WTC11 (cell line): ENCODE measurements around the gene DARS1. TPM values are rescaled to one million over a fixed set of nuclear protein-coding genes. Genes with fewer than 3 reads are reported as not detected.
"Not testable (repeated sequence)": the region's sequence is repeated elsewhere in the genome, so short reads cannot be mapped to it uniquely, and the experiment has no call there.

Source experiments
- ATAC-seq: fragments of 200-7000 bp; cut with Tn5 transposase; 2 replicates; pipeline ENCODE4 v1.10.0; 2021; ENCODE audit warnings: mild to moderate bottlenecking, moderate library complexity
- CTCF ChIA-PET: fragments of 300-600 bp; sonication (Branson Sonifier 250); formaldehyde crosslinking; loops from one replicate; lab custom pipeline; 2021; ENCODE audit warnings: antibody characterized with exemption; lab: Charles Lee
- POLR2A ChIA-PET: fragments of 350-600 bp; sonication (Branson Sonifier 250); formaldehyde crosslinking; loops from one replicate; lab custom pipeline; 2021; ENCODE audit warnings: antibody characterized with exemption; lab: Charles Lee
- DNase-seq: peaks from one replicate; pipeline ENCODE4 v3.0.0; 2021; ENCODE audit warnings: low spot score
- H3K27ac Mint-ChIP-seq: 2 replicates; pipeline ENCODE4 v1.8.0; 2021; ENCODE audit warnings: mixed read lengths
- H3K27me3 Mint-ChIP-seq: 2 replicates; pipeline ENCODE4 v1.8.0; 2021; ENCODE audit warnings: low read depth, mild to moderate bottlenecking, moderate library complexity, mixed read lengths
- H3K36me3 Mint-ChIP-seq: 2 replicates; pipeline ENCODE4 v1.8.0; 2021; ENCODE audit warnings: mixed read lengths
- H3K4me1 Mint-ChIP-seq: 2 replicates; pipeline ENCODE4 v1.8.0; 2022; ENCODE audit warnings: mixed read lengths
- H3K4me3 Mint-ChIP-seq: 2 replicates; pipeline ENCODE4 v1.8.0; 2021; ENCODE audit warnings: mild to moderate bottlenecking, moderate library complexity, mixed read lengths
- H3K9me3 Mint-ChIP-seq: 2 replicates; pipeline ENCODE4 v1.8.0; 2021; ENCODE audit warnings: mixed read lengths
- AFF4 ChIP-seq: sonication (generic); formaldehyde crosslinking; IDR thresholded peaks from 2 replicates; pipeline ENCODE4 v1.8.1; 2023; ENCODE audit warnings: mild to moderate bottlenecking, missing genetic modification reagents, borderline replicate concordance
- AR ChIP-seq: fragments of 250-450 bp; sonication (Bioruptor Pico); IDR thresholded peaks from 2 replicates; pipeline ENCODE4 v1.9.0; 2021; ENCODE audit warnings: mild to moderate bottlenecking
- CDX4 ChIP-seq: fragments of 250-450 bp; sonication (Bioruptor Pico); IDR thresholded peaks from 2 replicates; pipeline ENCODE4 v1.9.0; 2021; ENCODE audit warnings: moderate library complexity, mild to moderate bottlenecking, inconsistent platforms, borderline replicate concordance
- E2F4 ChIP-seq: sonication (generic); formaldehyde crosslinking; IDR thresholded peaks from 2 replicates; pipeline ENCODE4 v1.8.1; 2022; ENCODE audit warnings: low read depth, mild to moderate bottlenecking, moderate library complexity, missing genetic modification reagents, borderline replicate concordance
- ETV6 ChIP-seq: sonication (generic); formaldehyde crosslinking; IDR thresholded peaks from 2 replicates; pipeline ENCODE4 v1.8.1; 2022; ENCODE audit warnings: mild to moderate bottlenecking, missing genetic modification reagents
- IRF1 ChIP-seq: sonication (generic); formaldehyde crosslinking; IDR thresholded peaks from 2 replicates; pipeline ENCODE4 v1.8.0; 2023; ENCODE audit warnings: missing genetic modification reagents
- JAZF1 ChIP-seq: fragments of 250-450 bp; sonication (Bioruptor Pico); IDR thresholded peaks from 2 replicates; pipeline ENCODE4 v1.9.0; 2021; ENCODE audit warnings: moderate library complexity, mild to moderate bottlenecking, inconsistent platforms
- KAT7 ChIP-seq: sonication (generic); formaldehyde crosslinking; IDR thresholded peaks from 2 replicates; pipeline ENCODE4 v1.8.1; 2023; ENCODE audit warnings: missing genetic modification reagents, mild to moderate bottlenecking, borderline replicate concordance
- OVOL2 ChIP-seq: fragments of 250-450 bp; sonication (Bioruptor Pico); IDR thresholded peaks from 2 replicates; pipeline ENCODE4 v1.9.0; 2021; ENCODE audit warnings: mild to moderate bottlenecking, borderline replicate concordance
- RELA ChIP-seq: sonication (generic); formaldehyde crosslinking; IDR thresholded peaks from 2 replicates; pipeline ENCODE4 v1.8.1; 2022; ENCODE audit warnings: missing genetic modification reagents, mild to moderate bottlenecking, borderline replicate concordance
- STAT6 ChIP-seq: sonication (generic); formaldehyde crosslinking; conservative IDR thresholded peaks from 2 replicates; pipeline ENCODE4 v1.8.1; 2023; ENCODE audit warnings: mild to moderate bottlenecking, low read depth, missing genetic modification reagents, moderate library complexity
- TEAD4 ChIP-seq: sonication (generic); formaldehyde crosslinking; IDR thresholded peaks from 2 replicates; pipeline ENCODE4 v1.8.0; 2022; ENCODE audit warnings: mild to moderate bottlenecking, missing genetic modification reagents
- ZNF138 ChIP-seq: sonication (generic); formaldehyde crosslinking; conservative IDR thresholded peaks from 2 replicates; pipeline ENCODE4 v1.8.1; 2022; ENCODE audit warnings: mild to moderate bottlenecking, moderate library complexity, missing genetic modification reagents
- ZNF219 ChIP-seq: sonication (generic); formaldehyde crosslinking; IDR thresholded peaks from 2 replicates; pipeline ENCODE4 v1.8.0; 2023; ENCODE audit warnings: missing genetic modification reagents, mild to moderate bottlenecking, borderline replicate concordance
- ZNF232 ChIP-seq: sonication (generic); formaldehyde crosslinking; IDR thresholded peaks from 2 replicates; pipeline ENCODE4 v1.8.0; 2022; ENCODE audit warnings: mild to moderate bottlenecking, missing genetic modification reagents
- ZNF532 ChIP-seq: fragments of 250-450 bp; sonication (Bioruptor Pico); IDR thresholded peaks from 2 replicates; pipeline ENCODE4 v1.9.0; 2021; ENCODE audit warnings: mild to moderate bottlenecking, borderline replicate concordance
- ZSCAN18 ChIP-seq: fragments of 250-450 bp; sonication (Bioruptor Pico); IDR thresholded peaks from 2 replicates; pipeline ENCODE4 v2.1.2; 2022; ENCODE audit warnings: mild to moderate bottlenecking, moderate library complexity
- total RNA-seq: library from RNA; stranded (reverse); gene quantifications from 3 replicates; pipeline ENCODE4 v1.2.3, GENCODE V29; 2021

The DARS1 gene
- total RNA-seq, 1 experiment from 2014 or later = 80.9 TPM

- peaks cover 35% of the 10 kb centered on the region for H3K4me1 Mint-ChIP-seq
- ATAC-seq = no peak
- TF ChIP-seq AR (CRISPR knock-in tag) (no peak), ZNF532 (CRISPR knock-in tag) (no peak), CDX4 (CRISPR knock-in tag) (no peak), ZNF138 (CRISPR knock-in tag) (no peak), ZSCAN18 (CRISPR knock-in tag) (no peak), KAT7 (CRISPR knock-in tag) (no peak), ETV6 (CRISPR knock-in tag) (no peak), STAT6 (CRISPR knock-in tag) (no peak), TEAD4 (no peak), JAZF1 (CRISPR knock-in tag) (no peak), AFF4 (CRISPR knock-in tag) (no peak), RELA (CRISPR knock-in tag) (no peak), OVOL2 (CRISPR knock-in tag) (no peak), ZNF219 (CRISPR knock-in tag) (no peak), IRF1 (CRISPR knock-in tag) (no peak), E2F4 (CRISPR knock-in tag) (no peak), ZNF232 (CRISPR knock-in tag) (no peak)
- no peak overlapping the region for H3K4me3 Mint-ChIP-seq
- H3K27ac Mint-ChIP-seq = no peak overlapping the region; the same call in 1 of the 2 replicates
- ChIA-PET POLR2A (no interaction called here), CTCF (no interaction called here)
- H3K9me3 Mint-ChIP-seq = no peaks in the 10 kb centered on the region
- DNase-seq = no peak
- H3K36me3 Mint-ChIP-seq = peaks cover 5% of the 10 kb centered on the region; the same call in 1 of the 2 replicates
- H3K27me3 Mint-ChIP-seq = no peaks in the 10 kb centered on the region
Measured at GRCh38 chr2:135965756-135966155, 19.7 kb downstream of the DARS1 start.

GRCh38 chr2:135964404-135964803 is 21.0 kb downstream of the DARS1 start:
- DNase-seq, H3K27me3 Mint-ChIP-seq, POLR2A ChIA-PET, H3K36me3 Mint-ChIP-seq, ATAC-seq, H3K9me3 Mint-ChIP-seq, H3K4me3 Mint-ChIP-seq: not testable (repeated sequence)
- H3K27ac Mint-ChIP-seq = peak overlapping the region; percentile 59; the same call in 1 of the 2 replicates
- CTCF ChIA-PET = interaction anchor here (0.6 kb wide), 1 partner anchor 47 kb away, joined by 3 read pairs; no protein-coding TSS in a partner anchor
- H3K4me1 Mint-ChIP-seq = peaks cover 47% of the 10 kb centered on the region
